Trophoblast cell (in vitro differentiated cells and primary cell): ENCODE measurements around the gene UQCR11.

Experiments
- DNase-seq, 2 donors: peaks; one replicate each; pipeline ENCODE4 v3.0.0-alpha.2; 2016
- H2AFZ ChIP-seq: 2 replicates; pipeline ENCODE4 v1.6.1; 2013; ENCODE audit warnings: low read length, moderate library complexity, mild to moderate bottlenecking; ENCODE audit not compliant: insufficient read depth, poor library complexity
- H2AK5ac ChIP-seq: 2 replicates; pipeline ENCODE4 v1.6.1; 2013; ENCODE audit warnings: mild to moderate bottlenecking, low read length
- H2BK120ac ChIP-seq: 2 replicates; pipeline ENCODE4 v1.6.1; 2013; ENCODE audit warnings: low read length, mild to moderate bottlenecking, moderate library complexity; ENCODE audit not compliant: insufficient read depth, poor library complexity
- H2BK12ac ChIP-seq: 2 replicates; pipeline ENCODE4 v1.6.1; 2013; ENCODE audit warnings: mild to moderate bottlenecking, low read length, moderate library complexity
- H2BK5ac ChIP-seq: 2 replicates; pipeline ENCODE4 v1.6.1; 2013; ENCODE audit warnings: low read length, low read depth, moderate library complexity, mild to moderate bottlenecking; ENCODE audit not compliant: poor library complexity
- H3K14ac ChIP-seq: 2 replicates; pipeline ENCODE4 v1.6.1; 2013; ENCODE audit warnings: mild to moderate bottlenecking, low read length
- H3K18ac ChIP-seq: 2 replicates; pipeline ENCODE4 v1.6.1; 2013; ENCODE audit warnings: mild to moderate bottlenecking, low read length
- H3K23ac ChIP-seq: 2 replicates; pipeline ENCODE4 v1.6.1; 2013; ENCODE audit warnings: low read length
- H3K27ac ChIP-seq: 2 replicates; pipeline ENCODE4 v1.5.1; 2013; ENCODE audit warnings: low read depth, mild to moderate bottlenecking, inconsistent platforms, low read length, moderate library complexity
- H3K27me3 ChIP-seq: 2 replicates; pipeline ENCODE4 v1.6.1; 2013; ENCODE audit warnings: inconsistent platforms, mild to moderate bottlenecking, low read length, moderate library complexity; ENCODE audit not compliant: insufficient read depth
- H3K36me3 ChIP-seq, 2 experiments: 1 replicate in 1 of 2; 2 replicates in 1 of 2; pipeline ENCODE4 v1.6.1; 2013; ENCODE audit warnings: low read length in 2 of 2, mild to moderate bottlenecking in 2 of 2, moderate library complexity in 1 of 2; ENCODE audit not compliant: insufficient read depth in 2 of 2, control insufficient read depth in 1 of 2
- H3K4ac ChIP-seq: 2 replicates; pipeline ENCODE4 v1.6.1; 2013; ENCODE audit warnings: low read depth, mild to moderate bottlenecking, low read length, moderate library complexity
- H3K4me1 ChIP-seq, 2 experiments: 1 replicate in 1 of 2; 2 replicates in 1 of 2; pipeline ENCODE4 v1.6.1; 2013; ENCODE audit warnings: low read length in 2 of 2, mild to moderate bottlenecking in 2 of 2, moderate library complexity in 1 of 2; ENCODE audit not compliant: insufficient read depth in 2 of 2, control insufficient read depth in 1 of 2
- H3K4me2 ChIP-seq: 2 replicates; pipeline ENCODE4 v1.6.1; 2013; ENCODE audit warnings: inconsistent platforms, mild to moderate bottlenecking, low read length, moderate library complexity
- H3K4me3 ChIP-seq: 2 replicates; pipeline ENCODE4 v1.5.1; 2013; ENCODE audit warnings: mild to moderate bottlenecking, low read depth, low read length, inconsistent platforms
- H3K79me1 ChIP-seq: one replicate; pipeline ENCODE4 v1.6.1; 2013; ENCODE audit warnings: low read length
- H3K79me2 ChIP-seq: 2 replicates; pipeline ENCODE4 v1.6.1; 2013; ENCODE audit warnings: low read length, mild to moderate bottlenecking; ENCODE audit not compliant: control insufficient read depth, insufficient read depth, poor library complexity
- H3K9ac ChIP-seq: 2 replicates; pipeline ENCODE4 v1.6.1; 2013; ENCODE audit warnings: mild to moderate bottlenecking, low read length
- H3K9me3 ChIP-seq: 2 replicates; pipeline ENCODE4 v1.6.1; 2013; ENCODE audit warnings: low read depth, mild to moderate bottlenecking, control low read depth, inconsistent platforms, low read length; ENCODE audit not compliant: insufficient read depth
- H4K12ac ChIP-seq: 2 replicates; pipeline ENCODE4 v1.6.1; 2013; ENCODE audit warnings: low read depth, mild to moderate bottlenecking, low read length, moderate library complexity
- H4K8ac ChIP-seq: 2 replicates; pipeline ENCODE4 v1.6.1; 2013; ENCODE audit warnings: low read depth, mild to moderate bottlenecking, low read length, moderate library complexity
- H4K91ac ChIP-seq: one replicate; pipeline ENCODE4 v1.6.1; 2013; ENCODE audit warnings: low read depth, mild to moderate bottlenecking, low read length, moderate library complexity
- WGBS: extraction: QIAGEN DNeasy Blood & Tissue Kit; methylation state at CpG from one replicate; pipeline ENCODE4 v1.1.7; 2013; ENCODE audit warnings: missing lambda C conversion rate; ENCODE audit not compliant: insufficient read length, insufficient coverage; ENCODE audit errors: extremely low coverage; 5-methylcytosine and 5-hydroxymethylcytosine counted together

The UQCR11 gene

DNA sequence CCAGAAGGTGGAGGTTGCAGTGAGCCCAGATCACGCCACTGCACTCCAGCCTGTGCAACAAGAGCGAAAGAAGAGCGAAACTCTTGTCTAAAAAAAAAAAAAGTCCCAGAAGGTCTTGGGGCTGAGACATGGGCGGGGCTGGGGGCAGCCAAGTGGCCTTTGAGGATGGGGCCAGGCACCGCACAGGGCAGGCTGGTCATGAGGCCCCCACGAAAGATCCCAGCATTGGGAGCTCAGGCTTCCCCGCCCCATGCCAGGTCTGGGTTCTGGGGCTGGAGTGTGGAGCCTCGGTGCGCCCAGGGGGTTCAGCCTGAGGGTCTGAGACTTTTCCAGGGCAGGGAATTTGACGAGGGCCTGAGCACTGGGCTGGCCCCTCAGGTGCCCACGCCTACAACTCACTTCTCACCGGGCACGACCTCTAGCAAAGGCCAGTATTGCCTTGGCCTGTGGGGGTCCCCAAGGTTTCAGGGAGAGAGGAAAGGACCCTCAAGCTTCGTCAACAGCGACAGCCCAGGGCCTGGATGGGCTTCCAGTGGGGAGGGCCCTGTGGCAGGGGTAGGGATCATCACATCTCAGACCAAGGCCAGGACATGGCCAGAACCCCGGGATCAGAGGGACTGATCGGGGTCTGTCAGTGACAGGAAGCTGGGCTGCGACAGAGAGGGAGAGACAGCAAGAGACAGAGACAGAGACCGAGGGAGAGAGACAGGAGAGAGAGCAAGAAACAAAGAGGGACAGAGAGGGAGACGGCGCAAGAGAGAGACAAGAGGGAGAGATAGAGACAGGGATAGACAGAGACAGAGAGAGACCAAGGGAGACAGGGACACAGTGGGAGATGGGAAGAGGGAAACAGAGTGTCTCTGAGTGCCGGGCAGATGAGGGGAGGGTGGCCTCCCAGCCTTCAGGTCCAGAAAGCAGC, 29.7 kb downstream of the UQCR11 start:
- Histone ChIP-seq H3K4ac (no peak overlapping the region), H2BK120ac (no peak overlapping the region), H3K23ac (no peak overlapping the region), H3K4me3 (no peak overlapping the region), H2BK5ac (no peak overlapping the region), H3K27ac (no peak overlapping the region), H3K36me3 (peaks cover 45% of the 10 kb centered on the region in 2 experiments), H3K4me1 (no peaks in the 10 kb centered on the region), H3K27me3 (no peaks in the 10 kb centered on the region), H4K12ac (no peak overlapping the region), H3K79me1 (no peaks in the 10 kb centered on the region), H2AFZ (no peak overlapping the region), H3K4me2 (no peak overlapping the region), H3K9ac (no peak overlapping the region), H4K8ac (no peak overlapping the region), H4K91ac (no peak overlapping the region), H3K9me3 (no peaks in the 10 kb centered on the region), H3K79me2 (no peaks in the 10 kb centered on the region), H3K18ac (no peak overlapping the region), H2AK5ac (no peak overlapping the region), H2BK12ac (no peak overlapping the region), H3K14ac (no peak overlapping the region)
- WGBS = no CpG with 5 or more reads among the region's 22 CpGs
- no peak for DNase-seq

DNA sequence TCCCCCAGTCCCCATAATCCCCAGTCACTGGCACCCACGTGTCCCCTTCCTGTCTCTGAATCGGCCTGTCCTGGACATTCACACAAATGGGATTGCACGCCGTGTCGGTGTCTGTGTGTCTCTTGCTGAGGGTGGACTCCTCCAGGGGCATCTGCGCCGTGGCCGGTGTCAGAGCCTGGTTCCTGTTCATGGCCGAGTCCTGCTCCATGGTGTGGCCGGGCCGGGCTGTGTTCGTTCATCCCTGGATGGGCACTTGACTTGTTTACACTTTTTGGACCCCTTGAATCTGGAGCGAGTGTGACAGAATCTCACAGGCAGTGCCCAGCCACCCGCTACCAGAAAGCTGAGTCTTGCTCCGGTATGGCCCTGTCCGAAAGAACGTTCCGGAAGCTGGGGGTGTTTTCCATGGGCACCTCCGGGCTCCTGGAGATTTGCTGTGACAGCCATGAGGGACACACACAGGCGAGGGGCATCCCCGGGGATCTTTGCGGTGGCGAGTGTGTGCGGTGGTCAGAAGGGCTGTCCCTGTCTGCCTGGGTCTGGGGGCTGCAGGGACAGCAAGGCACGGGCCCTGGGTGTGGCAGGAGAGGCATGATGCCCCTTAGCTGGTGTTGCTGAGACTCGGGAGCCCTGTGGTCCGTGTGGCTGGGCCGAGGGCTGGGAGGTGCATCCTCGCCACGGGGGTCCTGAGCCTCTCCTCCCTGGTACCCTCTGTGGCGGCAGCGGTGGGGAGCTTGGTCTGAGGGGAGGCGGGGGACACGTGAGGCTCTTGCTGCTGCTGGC, 30.7 kb downstream of the UQCR11 start:
- H3K9me3 ChIP-seq = no peaks in the 10 kb centered on the region
- H4K91ac ChIP-seq = no peak overlapping the region
- H3K4me3 ChIP-seq = no peak overlapping the region
- H3K23ac ChIP-seq = no peak overlapping the region
- H3K4me2 ChIP-seq = no peak overlapping the region
- no peak overlapping the region for H3K4ac ChIP-seq
- H3K79me2 ChIP-seq = no peaks in the 10 kb centered on the region
- H2AFZ ChIP-seq = no peak overlapping the region
- no peak overlapping the region for H2BK5ac ChIP-seq
- no peak overlapping the region for H4K12ac ChIP-seq
- H3K79me1 ChIP-seq = no peaks in the 10 kb centered on the region
- H3K36me3 ChIP-seq = peaks cover 35 to 36% of the 10 kb centered on the region in 2 experiments
- no peak overlapping the region for H4K8ac ChIP-seq
- H3K27ac ChIP-seq = no peak overlapping the region
- H2AK5ac ChIP-seq = no peak overlapping the region
- no peaks in the 10 kb centered on the region for H3K4me1 ChIP-seq
- no peak for DNase-seq
- H3K9ac ChIP-seq = no peak overlapping the region
- H2BK12ac ChIP-seq = no peak overlapping the region
- WGBS = no CpG with 5 or more reads among the region's 34 CpGs
- H3K14ac ChIP-seq = no peak overlapping the region
- no peak overlapping the region for H3K18ac ChIP-seq
- no peak overlapping the region for H2BK120ac ChIP-seq
- no peaks in the 10 kb centered on the region for H3K27me3 ChIP-seq

DNA sequence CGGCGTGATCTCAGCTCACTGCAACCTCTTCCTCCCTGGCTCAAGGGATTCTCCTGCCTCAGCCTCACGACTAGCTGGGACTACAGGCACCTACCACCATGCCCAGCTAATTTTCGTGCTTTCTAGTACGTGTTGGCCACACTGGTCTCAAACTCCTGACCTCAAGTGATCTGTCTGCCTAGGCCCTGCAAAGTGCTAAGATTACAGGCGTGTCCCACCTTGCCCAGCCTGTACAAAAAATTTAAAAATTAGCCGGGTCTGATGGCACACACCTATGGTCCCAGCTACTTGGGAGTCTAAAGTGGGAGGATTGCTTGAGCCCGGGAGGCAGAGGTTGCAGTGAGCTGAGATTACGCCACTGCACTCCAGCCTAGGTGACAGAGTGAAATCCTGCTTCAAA, 32.5 kb downstream of the UQCR11 start:
- no peak overlapping the region for H3K23ac ChIP-seq
- peak overlapping the region; percentile 6 for H3K27ac ChIP-seq
- H4K8ac ChIP-seq = no peak overlapping the region

DNA sequence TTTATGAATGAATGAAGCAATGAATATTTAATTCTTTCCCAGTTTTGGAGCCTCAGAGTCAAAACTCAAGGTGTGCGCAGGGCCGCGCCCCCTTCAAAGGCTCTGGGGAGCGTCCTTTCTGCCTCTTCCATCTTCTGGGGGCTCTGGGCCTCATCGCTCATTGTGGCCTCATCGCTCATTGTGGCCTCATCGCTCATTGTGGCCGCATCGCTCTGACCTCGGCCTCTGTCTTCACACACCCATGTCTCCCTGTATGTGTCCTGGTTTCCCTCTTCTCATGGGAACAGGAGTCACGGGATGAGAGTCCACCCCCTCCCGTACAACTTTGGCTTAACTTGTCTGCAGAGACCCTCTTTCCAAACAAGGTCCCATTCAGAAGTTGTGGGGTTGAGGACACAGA, 33.9 kb downstream of the UQCR11 start:
- Histone ChIP-seq H3K9ac (no peak overlapping the region), H3K23ac (no peak overlapping the region), H3K18ac (no peak overlapping the region), H3K14ac (no peak overlapping the region), H4K12ac (no peak overlapping the region), H3K36me3 (peaks cover 6% of the 10 kb centered on the region in 2 experiments), H3K27ac (no peak overlapping the region), H2BK120ac (no peak overlapping the region), H2AK5ac (no peak overlapping the region), H3K27me3 (peaks cover 2% of the 10 kb centered on the region), H4K91ac (no peak overlapping the region), H2BK5ac (no peak overlapping the region), H3K9me3 (peaks cover 3% of the 10 kb centered on the region), H3K4me3 (no peak overlapping the region), H3K4me1 (peaks cover 3% of the 10 kb centered on the region in 2 experiments), H3K79me1 (peaks cover 9% of the 10 kb centered on the region), H3K4me2 (no peak overlapping the region), H2AFZ (no peak overlapping the region), H4K8ac (no peak overlapping the region), H3K4ac (no peak overlapping the region), H3K79me2 (peaks cover 10% of the 10 kb centered on the region), H2BK12ac (no peak overlapping the region)
- WGBS = no CpG with 5 or more reads among the region's 12 CpGs
- no peak for DNase-seq

More for the DNA sequence above, 32.5 kb downstream of the UQCR11 start:
- H2AK5ac ChIP-seq = no peak overlapping the region
- peaks cover 20 to 21% of the 10 kb centered on the region in 2 experiments for H3K36me3 ChIP-seq
- H2AFZ ChIP-seq = no peak overlapping the region
- no peak overlapping the region for H4K12ac ChIP-seq
- no peak overlapping the region for H2BK120ac ChIP-seq
- no peak overlapping the region for H3K9ac ChIP-seq
- peaks cover 3% of the 10 kb centered on the region for H3K9me3 ChIP-seq
- H4K91ac ChIP-seq = no peak overlapping the region
- DNase-seq = peak; percentile 86 to 91
- no peak overlapping the region for H3K18ac ChIP-seq
- no peak overlapping the region for H3K4me3 ChIP-seq
- no peak overlapping the region for H3K4ac ChIP-seq
- WGBS = no CpG with 5 or more reads among the region's 9 CpGs
- H3K27me3 ChIP-seq = peaks cover 2% of the 10 kb centered on the region
- no peaks in the 10 kb centered on the region for H3K79me1 ChIP-seq
- no peak overlapping the region for H2BK5ac ChIP-seq
- H3K14ac ChIP-seq = no peak overlapping the region
- peaks cover 3% of the 10 kb centered on the region in 2 experiments for H3K4me1 ChIP-seq
- H3K79me2 ChIP-seq = no peaks in the 10 kb centered on the region
- H3K4me2 ChIP-seq = no peak overlapping the region
- no peak overlapping the region for H2BK12ac ChIP-seq
